B cell (primary cell): ENCODE data around the gene PNKP.

ENCODE experiments used
- EZH2 ChIP-seq: IDR thresholded peaks from 2 replicates; pipeline ENCODE4 v1.6.1; 2012; ENCODE audit warnings: borderline replicate concordance, low read depth, mild to moderate bottlenecking, moderate library complexity, low read length; ENCODE audit not compliant: insufficient read depth, poor library complexity, severe bottlenecking
- TF ChIP-seq, protein P1 (sequence below): fragments of 200-600 bp; IDR thresholded peaks from one replicate; pipeline ENCODE4 v1.8.0; 2022; ENCODE audit warnings: antibody characterized with exemption, mild to moderate bottlenecking

DNA sequence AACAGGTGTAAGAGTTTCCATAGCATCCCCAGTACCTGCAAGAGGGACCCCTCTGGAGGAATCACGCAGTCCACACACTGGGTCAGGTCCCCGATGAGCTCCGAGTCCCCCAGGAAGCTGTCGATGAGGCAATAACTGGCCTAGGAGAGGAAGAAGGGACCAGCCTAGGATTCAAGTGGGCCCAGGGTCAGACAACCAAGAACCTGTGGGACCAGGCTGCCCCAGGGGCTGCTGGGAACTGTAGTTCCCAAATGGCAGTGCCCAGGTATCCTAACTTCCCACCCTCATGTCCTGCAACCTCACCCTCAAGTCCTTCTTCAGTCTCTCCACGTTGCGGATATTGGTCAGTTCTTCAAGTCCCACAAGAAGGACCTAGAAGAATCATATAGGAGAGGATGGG, 56.0 kb downstream of the PNKP start:
- TF ChIP-seq, protein P1, sequence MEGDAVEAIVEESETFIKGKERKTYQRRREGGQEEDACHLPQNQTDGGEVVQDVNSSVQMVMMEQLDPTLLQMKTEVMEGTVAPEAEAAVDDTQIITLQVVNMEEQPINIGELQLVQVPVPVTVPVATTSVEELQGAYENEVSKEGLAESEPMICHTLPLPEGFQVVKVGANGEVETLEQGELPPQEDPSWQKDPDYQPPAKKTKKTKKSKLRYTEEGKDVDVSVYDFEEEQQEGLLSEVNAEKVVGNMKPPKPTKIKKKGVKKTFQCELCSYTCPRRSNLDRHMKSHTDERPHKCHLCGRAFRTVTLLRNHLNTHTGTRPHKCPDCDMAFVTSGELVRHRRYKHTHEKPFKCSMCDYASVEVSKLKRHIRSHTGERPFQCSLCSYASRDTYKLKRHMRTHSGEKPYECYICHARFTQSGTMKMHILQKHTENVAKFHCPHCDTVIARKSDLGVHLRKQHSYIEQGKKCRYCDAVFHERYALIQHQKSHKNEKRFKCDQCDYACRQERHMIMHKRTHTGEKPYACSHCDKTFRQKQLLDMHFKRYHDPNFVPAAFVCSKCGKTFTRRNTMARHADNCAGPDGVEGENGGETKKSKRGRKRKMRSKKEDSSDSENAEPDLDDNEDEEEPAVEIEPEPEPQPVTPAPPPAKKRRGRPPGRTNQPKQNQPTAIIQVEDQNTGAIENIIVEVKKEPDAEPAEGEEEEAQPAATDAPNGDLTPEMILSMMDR, result no peak
- TF ChIP-seq EZH2, result no peak
